SW480 (cell line): ENCODE results near the gene KCNH1.

Experiments
- DNase-seq: peaks from one replicate; pipeline ENCODE4 v3.0.0-alpha.2; 2016; ENCODE audit warnings: low spot score

The KCNH1 gene

GRCh38 chr1:210648588-210649269, 485.2 kb downstream of the KCNH1 start:
- no peak for DNase-seq

GRCh38 chr1:210647406-210648333, 486.3 kb downstream of the KCNH1 start:
- DNase-seq, result peak; percentile 61

- DNase-seq, result no peak
These were observed 487.7 kb downstream of the KCNH1 start for GRCh38 chr1:210646258-210646616.

- no peak for DNase-seq
These were observed 488.2 kb downstream of the KCNH1 start for GRCh38 chr1:210645582-210646257.

DNA sequence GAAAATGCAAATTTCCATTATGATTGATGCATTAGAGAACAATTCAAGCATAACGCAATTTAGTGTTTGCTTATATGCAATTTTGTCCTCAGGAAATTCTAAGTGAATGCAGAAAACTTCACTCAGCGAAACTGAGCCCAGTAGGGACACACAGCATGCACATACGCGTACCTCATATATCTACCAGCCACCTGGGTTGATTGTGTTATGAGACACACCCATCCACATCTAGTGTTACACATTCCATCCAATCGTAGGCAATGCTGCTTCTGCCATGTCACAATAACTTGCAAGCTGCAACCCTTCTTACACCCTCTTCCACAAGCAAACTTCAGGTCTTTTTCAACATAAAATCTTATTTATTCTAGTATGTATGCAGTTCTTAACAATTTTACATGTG, 492.4 kb downstream of the KCNH1 start:
- no peak for DNase-seq

GRCh38 chr1:210635108-210635507, 498.8 kb downstream of the KCNH1 start:
- no peak for DNase-seq

DNA sequence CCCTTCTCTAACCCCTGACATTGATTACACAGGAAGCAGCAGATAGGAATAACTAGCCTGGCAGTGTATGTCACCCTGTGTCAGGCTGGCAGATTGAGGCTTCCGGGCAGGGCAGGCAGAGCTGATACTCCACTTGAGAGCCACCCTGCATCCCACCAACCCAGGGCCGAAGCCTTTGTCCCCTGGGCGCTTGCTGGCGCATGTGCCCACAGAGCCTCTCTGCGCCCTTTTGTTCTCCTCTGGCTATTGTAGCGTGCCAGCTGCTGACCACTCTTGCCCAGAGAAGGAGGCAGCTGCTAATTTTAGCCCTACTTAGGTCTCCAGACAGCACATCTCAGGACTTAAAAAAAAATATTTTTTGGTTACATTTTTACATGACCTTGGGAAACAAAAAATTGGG, 500.3 kb downstream of the KCNH1 start:
- DNase-seq, result no peak

DNA sequence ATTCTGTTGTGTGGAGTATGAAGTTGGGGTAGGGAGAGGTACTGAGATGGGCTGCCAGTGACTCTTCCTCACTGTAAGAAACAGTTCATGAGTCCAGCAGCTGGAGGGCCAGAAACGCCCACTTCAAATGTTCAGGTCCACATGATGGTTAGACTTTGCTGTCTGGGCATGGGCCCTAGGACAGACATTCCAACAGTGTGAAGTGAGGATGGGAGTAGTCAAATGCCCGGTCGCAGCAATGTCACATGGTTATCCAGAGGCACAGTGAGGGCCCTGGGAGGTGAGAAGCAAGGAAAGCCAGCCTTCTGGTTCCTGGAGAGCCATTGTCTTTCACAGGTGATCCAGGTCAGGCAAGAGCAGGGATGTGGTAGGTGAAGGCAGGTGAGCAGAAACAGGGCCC, 500.8 kb downstream of the KCNH1 start:
- no peak for DNase-seq

DNA sequence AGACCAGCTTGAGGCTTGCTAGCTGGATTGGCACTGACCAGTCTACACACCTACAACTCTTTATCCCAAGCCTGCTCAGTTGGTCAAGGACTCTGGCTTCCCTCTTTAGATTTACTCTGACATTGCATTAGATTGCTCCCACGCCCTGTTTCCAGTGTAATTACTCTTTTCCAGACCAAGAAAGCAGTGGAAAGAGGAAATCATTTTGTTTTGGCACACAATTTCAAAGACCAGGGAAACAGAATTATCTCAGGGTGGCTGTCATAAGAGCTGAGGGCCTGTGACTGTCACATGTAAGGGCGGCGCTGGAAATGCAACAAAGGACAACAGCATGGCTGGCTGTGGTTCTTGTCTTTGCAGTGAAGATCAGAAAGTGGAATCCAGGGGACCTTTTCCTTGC, 502.5 kb downstream of the KCNH1 start:
- DNase-seq, result no peak

GRCh38 chr1:210629276-210629675, 504.7 kb downstream of the KCNH1 start:
- DNase-seq, result no peak

GRCh38 chr1:210627755-210628154, 506.2 kb downstream of the KCNH1 start:
- DNase-seq, result no peak
